GM18511 (cell line): ENCODE data around the gene MAP3K8.
A peak's percentile ranks its signal among the peaks of the same experiment; 100 is the strongest.

Experiments
- ATAC-seq: cut with Tn5 transposase; IDR thresholded peaks from one replicate; pipeline ENCODE4 v1.9.1; 2021; ENCODE audit warnings: mild to moderate bottlenecking, moderate library complexity; ENCODE audit not compliant: unreplicated experiment

MAP3K8 gene

DNA sequence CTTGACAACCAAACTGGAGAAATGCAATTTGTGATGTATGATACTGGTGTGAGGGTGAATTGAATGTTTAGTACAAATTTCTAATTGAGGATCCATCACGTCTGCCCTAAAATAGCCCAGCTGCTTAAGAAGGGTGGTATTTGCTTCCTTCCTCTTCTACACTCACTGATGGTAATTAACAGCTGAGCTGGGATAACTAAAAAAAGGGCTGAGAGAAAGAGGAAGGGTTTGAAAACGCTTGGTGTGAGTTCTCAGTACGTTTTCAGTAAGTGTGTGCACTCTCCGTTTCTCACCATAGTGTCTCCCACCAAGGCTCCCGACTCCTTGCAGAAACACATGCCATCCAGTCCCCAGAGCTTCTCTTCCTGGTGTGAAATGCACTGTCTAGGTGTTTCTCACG is 54.3 kb downstream of the MAP3K8 start:
- peak; percentile 48 for ATAC-seq

- ATAC-seq: no peak
Observed at GRCh38 chr10:30489346-30489745, 55.4 kb downstream of the MAP3K8 start.

GRCh38 chr10:30490289-30491000 is 56.5 kb downstream of the MAP3K8 start:
- no peak for ATAC-seq

GRCh38 chr10:30491204-30491915 is 57.4 kb downstream of the MAP3K8 start:
- ATAC-seq: no peak

DNA sequence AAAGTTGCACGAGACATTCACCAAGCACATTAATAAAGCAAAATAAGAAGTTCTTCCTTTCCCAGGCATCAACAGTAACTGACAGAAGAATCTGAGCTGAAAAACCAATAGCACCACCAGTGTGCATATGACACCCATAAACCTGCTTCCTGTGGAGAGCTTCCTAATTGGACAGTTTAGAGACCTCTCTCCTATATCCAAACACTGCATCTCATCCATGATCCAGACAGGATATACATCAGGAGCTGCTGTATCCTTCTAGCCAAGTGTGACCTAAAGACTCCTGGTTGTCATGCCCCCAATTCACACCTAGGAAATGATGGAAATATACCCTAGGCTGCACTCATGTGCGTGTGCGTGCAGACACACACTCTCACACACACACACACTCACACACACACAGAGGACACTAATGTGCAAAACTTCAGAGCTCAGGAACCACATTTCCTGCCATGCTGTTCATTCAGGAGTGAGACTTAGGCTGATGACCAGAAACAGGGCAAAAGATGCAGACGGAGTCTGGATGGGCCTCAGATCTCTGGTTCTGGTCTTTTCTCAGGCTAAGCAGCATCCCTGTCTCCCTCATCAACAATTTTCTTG is 58.0 kb downstream of the MAP3K8 start:
- no peak for ATAC-seq

- peak; percentile 57 for ATAC-seq
Observed at GRCh38 chr10:30493609-30494530, 59.9 kb downstream of the MAP3K8 start.

DNA sequence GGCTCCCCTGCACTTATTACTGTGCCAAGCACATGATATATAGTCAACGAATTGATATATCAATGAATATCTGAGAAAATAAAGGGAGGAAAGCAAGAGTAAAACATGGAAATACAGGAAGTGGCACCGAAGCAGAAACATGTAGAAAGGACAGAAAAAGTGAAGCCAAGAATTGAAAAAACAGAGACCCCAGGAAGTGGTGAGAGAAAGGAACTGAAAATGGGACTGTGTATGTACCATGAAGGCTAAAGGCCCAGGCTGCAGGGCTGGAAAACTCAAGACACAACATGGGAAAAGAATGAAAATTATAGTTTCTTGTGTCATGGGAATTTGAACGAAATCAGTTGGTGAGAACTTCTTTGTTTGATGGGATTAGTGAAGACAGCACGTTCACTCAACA is 60.6 kb downstream of the MAP3K8 start:
- no peak for ATAC-seq

DNA sequence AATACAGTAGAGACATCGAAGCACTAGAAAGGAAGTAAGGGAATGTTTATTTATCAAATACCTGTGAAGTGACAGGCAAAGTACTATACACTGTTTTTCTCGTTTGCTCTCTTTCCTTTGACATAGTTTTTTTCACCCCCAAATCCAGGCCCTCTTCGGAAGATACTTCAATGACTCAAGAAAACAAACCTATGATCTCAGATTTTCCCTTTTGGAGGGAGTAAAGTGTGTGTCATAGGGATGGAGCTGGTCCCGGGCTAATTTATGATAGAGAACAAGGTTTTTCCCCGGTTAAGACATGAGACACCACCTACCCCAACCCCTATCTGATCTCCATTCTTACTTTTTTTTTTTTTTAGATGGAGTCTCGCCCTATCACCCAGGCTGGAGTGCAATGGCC is 61.7 kb downstream of the MAP3K8 start:
- no peak for ATAC-seq

DNA sequence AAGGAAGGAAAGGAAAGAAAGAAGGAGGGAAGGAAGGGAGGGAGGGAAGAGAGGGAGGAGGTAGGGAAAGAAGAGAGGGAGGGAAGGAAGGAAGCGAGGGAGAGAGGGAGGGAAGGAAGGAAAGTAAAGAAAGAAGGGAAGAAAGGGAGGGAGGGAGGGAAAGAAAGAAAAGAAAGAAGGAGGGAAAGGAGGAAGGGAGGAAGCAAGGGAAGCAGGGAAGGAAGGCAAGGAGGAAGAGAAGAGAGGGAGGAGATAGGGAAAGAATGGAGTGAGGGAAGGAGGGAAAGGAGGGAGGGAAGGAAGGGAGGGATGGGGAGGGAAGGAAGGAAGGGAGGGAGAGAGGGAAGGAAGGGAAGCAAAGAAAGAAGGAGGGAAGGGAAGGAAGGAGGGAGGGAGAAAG is 65.8 kb downstream of the MAP3K8 start:
- ATAC-seq: no peak

DNA sequence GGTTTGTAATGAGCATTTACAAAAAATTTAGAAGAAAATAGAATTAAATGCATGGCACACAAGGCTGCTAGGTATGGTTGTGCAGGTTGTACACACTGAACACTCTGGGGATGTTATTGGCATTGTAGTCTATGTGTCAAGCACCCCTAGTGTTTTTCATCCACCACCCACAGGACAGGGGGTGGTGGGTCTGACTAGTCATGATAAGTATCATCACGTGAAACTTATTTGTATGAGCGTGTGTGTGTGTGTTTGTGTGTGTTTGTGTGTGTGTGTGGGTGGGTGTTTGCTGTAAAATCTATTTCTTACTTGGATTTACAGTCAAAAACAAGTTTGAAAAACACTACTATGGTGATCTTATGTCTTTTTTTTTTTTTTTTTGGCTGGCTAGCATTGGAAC is 66.5 kb downstream of the MAP3K8 start:
- no peak for ATAC-seq

- no peak for ATAC-seq
Observed at GRCh38 chr10:30500963-30501504, 67.0 kb downstream of the MAP3K8 start.

DNA sequence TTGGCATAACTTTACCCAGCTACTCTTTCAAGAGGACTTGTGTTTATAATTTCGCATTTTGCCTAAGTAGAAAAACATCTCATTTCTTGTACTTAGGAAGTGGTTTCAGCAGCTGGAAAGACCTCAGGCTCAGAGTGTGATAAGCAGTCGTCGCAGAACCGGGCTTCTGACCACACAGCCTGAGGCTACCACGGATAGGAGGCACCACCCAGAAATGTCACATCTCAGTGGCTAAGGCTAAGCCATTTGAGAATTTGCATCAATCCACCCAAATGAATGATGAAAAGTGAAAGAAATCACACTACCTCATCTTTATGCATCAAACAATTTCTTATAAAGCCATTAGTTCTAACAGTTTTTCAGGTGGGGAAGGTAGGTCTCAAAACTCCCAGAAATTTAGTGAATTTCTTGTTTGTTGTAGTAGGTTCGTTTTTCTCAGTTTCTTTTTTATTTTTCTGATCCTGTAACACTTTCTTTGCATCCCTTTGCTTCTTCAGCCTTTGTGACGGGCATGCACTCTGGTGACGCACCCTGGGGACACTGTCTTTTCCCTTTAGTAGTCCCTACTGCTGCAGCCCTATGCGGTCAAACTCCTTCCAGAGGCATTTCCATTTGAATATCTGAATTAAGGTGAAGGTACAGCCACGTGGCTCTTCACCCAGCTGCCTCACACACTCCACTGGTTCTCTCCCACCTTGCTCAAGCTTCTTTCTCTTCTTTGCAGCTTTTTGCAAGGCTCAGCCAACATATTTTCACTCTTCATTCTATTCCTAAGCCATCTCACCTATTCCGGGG is 68.5 kb downstream of the MAP3K8 start:
- peak; percentile 82 for ATAC-seq

- ATAC-seq: no peak
Observed at GRCh38 chr10:30503700-30504266, 69.8 kb downstream of the MAP3K8 start.

DNA sequence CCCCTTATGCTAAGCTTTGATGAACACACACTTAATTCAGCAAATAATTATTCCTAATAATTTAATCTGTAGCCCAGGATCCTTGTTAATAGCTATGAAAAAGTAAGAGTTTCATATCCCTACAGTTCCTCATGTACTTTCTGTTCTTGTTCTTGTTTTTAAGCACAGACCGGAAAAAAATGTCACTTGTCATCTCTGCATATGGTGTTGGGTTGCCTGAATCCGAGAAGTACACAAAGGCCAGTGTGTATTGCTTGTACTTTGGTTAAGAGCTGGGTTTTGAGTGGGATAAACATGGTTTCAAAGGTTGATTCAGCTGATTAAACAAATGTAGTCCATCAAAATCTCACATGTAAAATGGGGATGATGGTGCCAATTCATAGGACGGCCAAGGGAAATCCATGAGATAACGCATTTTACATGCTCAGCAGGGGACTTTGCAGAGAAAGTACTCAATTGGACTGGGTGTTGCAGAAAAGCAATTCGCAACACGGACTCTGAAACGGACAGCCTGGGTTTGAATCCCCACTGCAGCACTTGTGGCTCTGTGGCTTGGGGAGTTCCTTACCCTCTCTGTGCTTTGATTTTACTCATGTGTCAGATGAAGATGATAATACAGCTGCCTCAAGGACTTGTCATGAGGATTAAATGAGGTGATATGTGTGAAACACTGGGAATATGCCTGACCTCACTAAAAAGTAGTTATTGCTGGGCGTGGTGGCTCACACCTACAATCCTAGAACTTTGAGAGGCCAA is 71.7 kb downstream of the MAP3K8 start:
- ATAC-seq: no peak

GRCh38 chr10:30509508-30509907 is 75.5 kb downstream of the MAP3K8 start:
- ATAC-seq: no peak

DNA sequence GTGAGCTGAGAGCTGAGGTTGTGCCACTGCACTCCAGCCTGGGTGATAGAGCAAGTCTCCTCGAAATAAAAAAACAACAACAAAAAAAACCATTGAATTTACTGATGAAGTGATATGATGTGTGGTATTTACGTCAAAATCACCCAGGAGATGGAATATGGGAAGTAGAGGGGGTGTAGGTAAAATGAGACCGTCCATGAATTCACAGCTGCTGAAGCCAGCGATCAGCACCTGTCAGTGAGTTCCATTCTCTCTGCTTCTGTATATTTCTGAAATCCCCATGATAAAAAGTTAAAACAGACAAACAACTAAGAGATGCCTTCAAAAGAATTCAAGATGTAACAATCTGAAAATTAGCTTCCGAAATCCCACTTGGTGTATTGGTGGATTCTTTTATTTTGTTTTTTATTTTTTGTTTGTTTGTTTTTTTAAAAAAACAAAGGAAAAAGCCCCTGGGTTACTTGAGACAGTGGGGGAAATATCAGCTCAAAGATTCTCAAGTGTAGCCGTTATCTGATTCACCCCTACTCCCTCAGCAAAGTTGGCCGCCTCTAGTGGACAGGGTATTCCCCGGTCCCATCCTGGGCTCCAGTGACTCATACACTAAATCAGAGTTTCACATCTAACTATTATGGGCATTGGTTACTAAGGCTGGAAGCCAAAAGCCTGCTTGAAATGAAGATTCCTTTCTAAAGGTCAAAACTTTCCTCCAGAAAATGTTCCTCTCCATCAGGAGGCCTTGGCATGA is 76.4 kb downstream of the MAP3K8 start:
- peak; percentile 92 for ATAC-seq

DNA sequence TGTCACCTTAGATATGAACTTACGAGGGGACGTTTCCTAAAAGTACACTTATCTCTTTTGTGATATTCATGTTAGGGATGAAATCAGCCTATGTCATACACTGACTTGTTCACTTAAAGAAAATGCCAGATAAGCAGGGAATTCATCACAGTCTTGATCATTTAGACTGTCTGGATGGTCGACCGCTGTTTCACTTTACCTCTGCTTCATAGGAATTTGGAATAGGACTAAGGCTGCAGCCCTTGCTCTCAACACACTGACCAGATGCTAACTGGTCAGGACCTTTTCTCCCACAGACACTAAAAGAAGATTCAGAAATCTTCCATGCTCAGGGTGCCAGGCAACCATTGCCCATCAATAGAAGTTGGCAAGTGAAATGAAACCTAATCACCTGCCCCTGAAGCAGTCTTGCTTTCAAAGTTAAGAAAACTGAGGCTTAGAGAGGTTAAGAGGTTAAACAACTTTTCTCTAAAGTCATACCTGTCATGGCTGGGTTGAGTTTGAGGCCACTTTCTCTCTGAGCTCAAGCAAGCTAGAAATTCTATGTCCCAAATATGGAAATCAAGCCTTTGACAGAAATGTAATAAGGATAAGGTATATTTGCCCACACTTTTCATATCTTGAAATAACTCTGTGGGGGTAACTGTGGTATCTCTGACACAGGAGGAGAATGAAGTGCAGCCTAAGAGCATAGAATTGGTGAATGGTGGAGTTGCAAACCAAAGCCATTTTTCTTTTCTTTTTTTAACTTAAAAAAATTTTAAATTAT is 77.1 kb downstream of the MAP3K8 start:
- peak; percentile 59 for ATAC-seq
